HepG2 (cell line): ENCODE results near the gene PACS1. TPM values are rescaled to one million over a fixed set of nuclear protein-coding genes. Genes with fewer than 3 reads are reported as not detected.
A peak's percentile ranks its signal among the peaks of the same experiment; 100 is the strongest.

ENCODE experiments used
- ARNTL ChIP-seq: sonication (generic); formaldehyde crosslinking; IDR thresholded peaks from 2 replicates; pipeline ENCODE4 v1.4.0; 2020; ENCODE audit warnings: mild to moderate bottlenecking, missing genetic modification reagents
- BCLAF1 ChIP-seq: fragments of 450-650 bp; IDR thresholded peaks from 2 replicates; pipeline ENCODE4 v1.6.1; 2017; ENCODE audit warnings: mild to moderate bottlenecking
- CSRNP2 ChIP-seq: sonication (generic); formaldehyde crosslinking; conservative IDR thresholded peaks from 2 replicates; pipeline ENCODE4 v1.8.0; 2022; ENCODE audit warnings: low read depth, missing genetic modification reagents
- DBP ChIP-seq: sonication (generic); formaldehyde crosslinking; IDR thresholded peaks from 2 replicates; pipeline ENCODE4 v1.4.0; 2020; ENCODE audit warnings: missing genetic modification reagents; ENCODE audit errors: not compliant biosample characterization
- EED ChIP-seq: sonication (generic); formaldehyde crosslinking; IDR thresholded peaks from 2 replicates; pipeline ENCODE4 v1.5.0; 2020; ENCODE audit warnings: mild to moderate bottlenecking, missing genetic modification reagents
- HDAC2 ChIP-seq: sonication (generic); formaldehyde crosslinking; IDR thresholded peaks from 2 replicates; pipeline ENCODE4 v1.4.0; 2020; ENCODE audit warnings: missing genetic modification reagents
- KDM1A ChIP-seq: IDR thresholded peaks from 2 replicates; pipeline ENCODE4 v1.6.1; 2016; ENCODE audit warnings: missing compliant biosample characterization
- MYPOP ChIP-seq: sonication (generic); formaldehyde crosslinking; IDR thresholded peaks from 2 replicates; pipeline ENCODE4 v1.8.1; 2023; ENCODE audit warnings: mild to moderate bottlenecking, moderate library complexity, missing genetic modification reagents
- NCOA5 ChIP-seq: sonication (generic); formaldehyde crosslinking; IDR thresholded peaks from 2 replicates; pipeline ENCODE4 v1.4.0; 2020; ENCODE audit warnings: missing genetic modification reagents
- ZFP36L2 ChIP-seq: sonication (generic); formaldehyde crosslinking; IDR thresholded peaks from 2 replicates; pipeline ENCODE4 v1.4.0; 2020; ENCODE audit warnings: missing genetic modification reagents
- ZFP82 ChIP-seq: sonication (generic); formaldehyde crosslinking; IDR thresholded peaks from 2 replicates; pipeline ENCODE4 v1.5.1; 2020; ENCODE audit warnings: mild to moderate bottlenecking, missing genetic modification reagents, borderline replicate concordance
- ZMYM2 ChIP-seq: sonication (generic); formaldehyde crosslinking; IDR thresholded peaks from 2 replicates; pipeline ENCODE4 v1.8.0; 2022; ENCODE audit warnings: mild to moderate bottlenecking, missing genetic modification reagents
- ZNF317 ChIP-seq: sonication (generic); formaldehyde crosslinking; IDR thresholded peaks from 2 replicates; pipeline ENCODE4 v1.5.0; 2020; ENCODE audit warnings: mild to moderate bottlenecking, missing genetic modification reagents
- ZNF512B ChIP-seq: sonication (generic); formaldehyde crosslinking; IDR thresholded peaks from 2 replicates; pipeline ENCODE4 v1.5.1; 2020; ENCODE audit warnings: missing genetic modification reagents, mild to moderate bottlenecking, borderline replicate concordance
- ZNF770 ChIP-seq: sonication (generic); formaldehyde crosslinking; IDR thresholded peaks from 2 replicates; pipeline ENCODE4 v1.5.0; 2020; ENCODE audit warnings: mild to moderate bottlenecking, missing genetic modification reagents
- ZSCAN31 ChIP-seq: sonication (generic); formaldehyde crosslinking; IDR thresholded peaks from 2 replicates; pipeline ENCODE4 v1.5.0; 2020; ENCODE audit warnings: low read depth, mild to moderate bottlenecking, missing genetic modification reagents
- polyA plus RNA-seq, 8 experiments: library from polyadenylated mRNA; depleted of rRNA in 3 of 8; stranded (reverse) in 7 of 8; unstranded in 1 of 8; fragments of >200 nt; fragmentation: Illumina TruSeq in 4 of 8; extraction: Trizol in 4 of 8; gene quantifications; 2 replicates each; pipeline versions ENCODE4 v1.2.1 to v1.2.3, GENCODE V29; 2011 to 2016; ENCODE audit warnings: low read depth in 4 of 8, missing spikeins in 1 of 8, mixed read lengths in 1 of 8; ENCODE audit not compliant: insufficient read depth in 1 of 8
- total RNA-seq, 5 experiments: library from RNA; depleted of rRNA; stranded (reverse); fragments of >200 nt; fragmentation: Illumina TruSeq; extraction: Trizol; gene quantifications; 2 replicates each; pipeline ENCODE4 v1.2.3, GENCODE V29; 2016; ENCODE audit warnings: low read depth in 1 of 5

The PACS1 gene
- total and polyA plus RNA-seq, 2 of the 13 experiments (the other 11 are each of a cell fraction or from before 2014, with no cell fraction given): 7.6 to 8.6 TPM

GRCh38 chr11:66051766-66052663 is 18.1 kb upstream of the PACS1 start, which contains the start of gene SF3B2 (continued):
- TF ChIP-seq BCLAF1: no peak
- no peak for TF ChIP-seq ZMYM2 (CRISPR knock-in tag)
- TF ChIP-seq ZNF317 (CRISPR knock-in tag): no peak; the same call in 1 of the 2 replicates
- TF ChIP-seq NCOA5 (CRISPR knock-in tag): no peak
- no peak for TF ChIP-seq CSRNP2
- TF ChIP-seq EED: peak; percentile 22; the same call in 1 of the 2 replicates
- peak; percentile 45 for TF ChIP-seq ARNTL
- TF ChIP-seq ZNF770 (CRISPR knock-in tag): peak; percentile 57; the same call in 1 of the 2 replicates
- peak; percentile 60; the same call in 1 of the 2 replicates for TF ChIP-seq MYPOP (CRISPR knock-in tag)
- no peak for TF ChIP-seq ZFP36L2 (CRISPR knock-in tag)
- no peak for TF ChIP-seq DBP (CRISPR knock-in tag)
- peak; percentile 92 for TF ChIP-seq ZFP82 (CRISPR knock-in tag)
- TF ChIP-seq KDM1A (CRISPR knock-in tag): 0 out of 2 replicates have a peak, but pooled peaks have one; percentile 22
- no peak for TF ChIP-seq ZNF512B (CRISPR knock-in tag)
- peak; percentile 94 for TF ChIP-seq ZSCAN31 (CRISPR knock-in tag)
- peak; percentile 66 for TF ChIP-seq HDAC2
